Measurements from ENCODE around the gene PRRX1.

The PRRX1 gene

GRCh38 chr1:170711682-170712081, 47.8 kb downstream of the PRRX1 start:
- Mint-ChIP-seq H3K4me3 (no peak overlapping the region), H3K27me3 (ENCODE audit: low read depth) (peaks cover 4% of the 10 kb centered on the region), H3K27ac (no peak overlapping the region), H3K36me3 (ENCODE audit: low read depth) (no peaks in the 10 kb centered on the region), H3K4me1 (ENCODE audit: low read depth) (no peaks in the 10 kb centered on the region), H3K9me3 (no peaks in the 10 kb centered on the region)

- Mint-ChIP-seq H3K27ac (no peak overlapping the region), H3K27me3 (ENCODE audit: low read depth) (peaks cover 4% of the 10 kb centered on the region), H3K4me3 (no peak overlapping the region), H3K36me3 (ENCODE audit: low read depth) (no peaks in the 10 kb centered on the region), H3K4me1 (ENCODE audit: low read depth) (no peaks in the 10 kb centered on the region), H3K9me3 (no peaks in the 10 kb centered on the region)
These were observed 50.2 kb downstream of the PRRX1 start for GRCh38 chr1:170714163-170714562.

- Mint-ChIP-seq H3K36me3 (ENCODE audit: low read depth) (no peaks in the 10 kb centered on the region), H3K4me1 (ENCODE audit: low read depth) (no peaks in the 10 kb centered on the region), H3K9me3 (no peaks in the 10 kb centered on the region), H3K27me3 (ENCODE audit: low read depth) (peaks cover 4% of the 10 kb centered on the region), H3K4me3 (no peak overlapping the region), H3K27ac (no peak overlapping the region)
These were observed 51.0 kb downstream of the PRRX1 start for GRCh38 chr1:170714938-170715337.

DNA sequence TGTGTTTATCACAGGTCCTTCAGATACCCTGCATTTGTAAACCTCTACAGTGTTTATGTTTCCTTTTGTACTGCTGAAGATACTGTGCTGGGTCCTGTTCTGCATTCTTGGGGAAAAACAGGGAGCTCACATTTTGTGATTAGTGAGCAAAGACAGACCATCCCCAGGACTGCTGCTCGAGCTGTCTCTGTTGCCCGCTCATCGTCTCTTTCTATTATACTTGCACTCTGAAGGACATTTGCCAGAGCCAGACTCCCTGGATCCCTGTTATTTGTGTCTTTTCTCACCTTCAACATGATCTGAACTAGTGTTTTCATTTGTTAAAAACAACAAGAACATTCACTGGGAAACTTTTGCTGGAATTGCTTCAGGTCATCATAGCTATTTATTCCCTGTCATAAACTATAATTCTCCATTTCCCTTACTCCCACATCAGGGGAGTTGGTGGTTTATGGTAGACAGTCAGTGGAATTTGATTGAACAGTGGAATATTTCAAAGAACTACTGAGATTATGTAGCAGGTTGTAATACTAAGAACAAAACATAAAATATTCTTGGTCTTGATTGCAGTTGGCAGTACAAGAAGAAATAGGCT, 53.0 kb downstream of the PRRX1 start:
- no peak overlapping the region for H3K27ac Mint-ChIP-seq

GRCh38 chr1:170720661-170721060, 56.7 kb downstream of the PRRX1 start:
- Mint-ChIP-seq H3K27me3 (ENCODE audit: low read depth) (no peaks in the 10 kb centered on the region), H3K4me3 (no peak overlapping the region), H3K9me3 (no peaks in the 10 kb centered on the region), H3K4me1 (ENCODE audit: low read depth) (no peaks in the 10 kb centered on the region), H3K27ac (no peak overlapping the region), H3K36me3 (ENCODE audit: low read depth) (no peaks in the 10 kb centered on the region)

More for the DNA sequence above, 53.0 kb downstream of the PRRX1 start:
- peaks cover 4% of the 10 kb centered on the region for H3K27me3 Mint-ChIP-seq (ENCODE audit: low read depth)
- H3K4me1 Mint-ChIP-seq (ENCODE audit: low read depth) = no peaks in the 10 kb centered on the region
- H3K36me3 Mint-ChIP-seq (ENCODE audit: low read depth) = no peaks in the 10 kb centered on the region
- H3K4me3 Mint-ChIP-seq = no peak overlapping the region
- H3K9me3 Mint-ChIP-seq = no peaks in the 10 kb centered on the region

DNA sequence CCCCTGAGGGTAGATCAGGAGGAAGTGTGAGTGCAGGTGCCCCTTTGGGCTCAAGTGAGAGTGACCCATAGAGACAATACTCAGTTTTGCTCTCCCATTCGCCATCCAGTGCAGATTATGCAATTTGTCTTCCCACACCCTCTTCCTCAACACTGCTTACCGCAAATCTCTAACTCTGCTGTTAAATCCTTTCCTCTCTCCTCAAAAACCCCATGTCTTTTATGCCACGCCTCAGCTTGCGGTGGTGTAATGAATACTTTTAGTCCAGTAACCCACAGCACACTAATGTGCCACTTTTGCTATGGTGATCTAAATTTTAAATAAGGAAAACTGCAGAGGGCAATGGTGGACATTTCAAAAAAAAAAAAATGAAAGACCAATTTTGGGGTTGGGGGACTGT, 57.7 kb downstream of the PRRX1 start:
- no peaks in the 10 kb centered on the region for H3K4me1 Mint-ChIP-seq (ENCODE audit: low read depth)
- no peaks in the 10 kb centered on the region for H3K9me3 Mint-ChIP-seq
- no peaks in the 10 kb centered on the region for H3K27me3 Mint-ChIP-seq (ENCODE audit: low read depth)
- no peak overlapping the region for H3K4me3 Mint-ChIP-seq
- no peak overlapping the region for H3K27ac Mint-ChIP-seq
- H3K36me3 Mint-ChIP-seq (ENCODE audit: low read depth) = no peaks in the 10 kb centered on the region

DNA sequence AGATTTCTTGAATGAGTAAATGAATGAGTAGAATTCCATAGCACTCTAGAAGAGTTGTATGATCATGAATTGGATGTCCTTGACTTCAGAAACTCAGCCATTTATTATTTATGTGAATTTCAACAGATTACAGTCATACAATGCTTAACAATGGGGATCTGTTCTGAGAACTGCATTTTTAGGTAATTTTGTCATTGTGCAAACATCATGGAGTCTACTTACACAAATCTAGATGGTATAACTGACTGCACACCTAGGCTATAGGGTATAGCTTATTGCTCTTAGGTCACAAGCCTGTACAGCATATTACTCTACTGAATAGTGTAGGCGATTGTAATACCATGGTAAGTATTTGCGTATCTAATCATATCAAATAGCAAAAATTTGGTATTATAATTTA, 59.6 kb downstream of the PRRX1 start:
- no peak overlapping the region for H3K27ac Mint-ChIP-seq
- no peaks in the 10 kb centered on the region for H3K9me3 Mint-ChIP-seq
- no peaks in the 10 kb centered on the region for H3K27me3 Mint-ChIP-seq (ENCODE audit: low read depth)
- H3K4me1 Mint-ChIP-seq (ENCODE audit: low read depth) = no peaks in the 10 kb centered on the region
- no peaks in the 10 kb centered on the region for H3K36me3 Mint-ChIP-seq (ENCODE audit: low read depth)
- H3K4me3 Mint-ChIP-seq = no peak overlapping the region

GRCh38 chr1:170725326-170725725, 61.4 kb downstream of the PRRX1 start:
- Mint-ChIP-seq H3K27ac (no peak overlapping the region), H3K9me3 (no peaks in the 10 kb centered on the region), H3K4me1 (ENCODE audit: low read depth) (no peaks in the 10 kb centered on the region), H3K27me3 (ENCODE audit: low read depth) (no peaks in the 10 kb centered on the region), H3K36me3 (ENCODE audit: low read depth) (no peaks in the 10 kb centered on the region), H3K4me3 (no peak overlapping the region)

GRCh38 chr1:170727963-170728362, 64.0 kb downstream of the PRRX1 start:
- no peak overlapping the region for H3K27ac Mint-ChIP-seq
- no peaks in the 10 kb centered on the region for H3K27me3 Mint-ChIP-seq (ENCODE audit: low read depth)
- no peaks in the 10 kb centered on the region for H3K36me3 Mint-ChIP-seq (ENCODE audit: low read depth)
- no peak overlapping the region for H3K4me3 Mint-ChIP-seq
- no peaks in the 10 kb centered on the region for H3K4me1 Mint-ChIP-seq (ENCODE audit: low read depth)
- no peaks in the 10 kb centered on the region for H3K9me3 Mint-ChIP-seq

- Mint-ChIP-seq H3K27me3 (ENCODE audit: low read depth) (no peaks in the 10 kb centered on the region), H3K27ac (no peak overlapping the region), H3K4me3 (no peak overlapping the region), H3K4me1 (ENCODE audit: low read depth) (no peaks in the 10 kb centered on the region), H3K36me3 (ENCODE audit: low read depth) (no peaks in the 10 kb centered on the region), H3K9me3 (no peaks in the 10 kb centered on the region)
These were observed 65.5 kb downstream of the PRRX1 start for GRCh38 chr1:170729225-170730002.

DNA sequence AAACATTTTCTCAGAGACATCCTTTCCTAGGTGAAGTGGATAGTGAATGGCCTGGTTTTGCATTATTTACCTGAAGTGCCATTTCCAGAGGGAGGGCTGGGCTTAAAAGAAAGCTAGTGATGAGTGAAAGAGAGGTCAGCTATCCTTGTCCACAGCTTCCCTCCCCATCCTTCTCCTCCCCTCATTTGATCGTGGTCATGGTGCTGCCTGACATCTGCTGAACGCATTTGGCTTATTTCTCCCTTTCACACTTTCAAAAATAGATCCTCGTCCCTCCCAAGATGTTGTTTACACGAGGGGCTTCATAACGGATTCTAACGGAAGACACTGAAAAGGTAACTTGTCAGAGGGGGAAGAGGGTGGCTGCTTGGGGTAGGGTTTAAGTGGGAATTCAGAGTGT, 66.1 kb downstream of the PRRX1 start:
- Mint-ChIP-seq H3K4me3 (no peak overlapping the region), H3K27ac (no peak overlapping the region), H3K27me3 (ENCODE audit: low read depth) (no peaks in the 10 kb centered on the region), H3K9me3 (no peaks in the 10 kb centered on the region), H3K36me3 (ENCODE audit: low read depth) (no peaks in the 10 kb centered on the region), H3K4me1 (ENCODE audit: low read depth) (no peaks in the 10 kb centered on the region)

DNA sequence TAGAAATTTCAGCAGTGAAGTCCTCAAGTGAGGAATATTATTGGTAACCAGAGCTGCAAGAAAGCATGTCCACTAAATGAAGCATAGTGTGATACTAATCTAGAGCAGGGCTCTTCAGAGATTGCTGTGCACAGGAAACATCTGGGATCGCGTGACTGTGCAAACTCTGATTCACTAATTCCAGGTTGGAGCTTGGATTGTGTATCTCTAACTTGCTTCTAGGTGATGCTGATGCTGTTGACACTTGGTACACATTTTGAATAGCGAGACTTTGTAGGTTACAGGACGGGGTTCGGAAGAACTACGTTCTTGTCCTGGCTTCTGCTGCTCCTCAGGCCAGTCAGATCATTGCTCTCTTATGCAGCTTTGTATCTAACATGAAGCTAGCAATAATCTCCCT, 66.5 kb downstream of the PRRX1 start:
- Mint-ChIP-seq H3K36me3 (ENCODE audit: low read depth) (no peaks in the 10 kb centered on the region), H3K4me1 (ENCODE audit: low read depth) (no peaks in the 10 kb centered on the region), H3K9me3 (no peaks in the 10 kb centered on the region), H3K27me3 (ENCODE audit: low read depth) (no peaks in the 10 kb centered on the region), H3K4me3 (no peak overlapping the region), H3K27ac (no peak overlapping the region)

DNA sequence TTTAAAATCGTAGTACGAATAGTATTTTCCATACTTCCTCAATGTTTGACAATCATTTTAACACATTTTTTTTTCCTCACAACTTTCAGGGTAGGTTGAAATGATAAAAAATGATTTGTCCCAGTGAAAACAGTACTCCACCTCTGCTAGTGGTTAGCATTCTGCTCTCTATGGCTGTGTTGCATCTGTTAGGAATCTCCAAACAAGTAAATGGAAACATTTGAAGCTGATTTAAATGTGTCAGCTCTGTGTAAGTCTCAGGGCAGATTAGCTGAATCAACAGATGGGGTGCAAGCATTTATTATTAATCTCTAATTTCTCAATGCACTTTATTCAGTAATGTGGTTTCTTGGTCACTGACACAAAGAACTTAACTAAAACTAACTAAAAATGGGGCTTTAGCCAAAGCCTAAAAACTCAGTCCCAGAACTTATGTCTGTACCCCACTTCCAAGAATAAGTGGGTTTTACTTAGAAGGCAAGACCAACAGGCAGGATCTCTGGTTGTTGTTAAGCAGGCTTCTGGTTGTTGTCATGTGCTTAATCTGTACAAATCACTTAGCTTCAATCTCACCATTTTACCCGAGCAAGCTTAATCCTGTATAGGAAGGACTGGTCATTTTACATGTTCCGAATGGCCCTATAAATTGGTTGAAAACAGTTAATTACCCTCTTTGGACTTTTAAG, 67.8 kb downstream of the PRRX1 start:
- H3K4me1 Mint-ChIP-seq (ENCODE audit: low read depth) = no peaks in the 10 kb centered on the region
- H3K4me3 Mint-ChIP-seq = no peak overlapping the region
- H3K27me3 Mint-ChIP-seq (ENCODE audit: low read depth) = no peaks in the 10 kb centered on the region
- H3K9me3 Mint-ChIP-seq = no peaks in the 10 kb centered on the region
- no peaks in the 10 kb centered on the region for H3K36me3 Mint-ChIP-seq (ENCODE audit: low read depth)
- no peak overlapping the region for H3K27ac Mint-ChIP-seq

- Mint-ChIP-seq H3K4me1 (ENCODE audit: low read depth) (no peaks in the 10 kb centered on the region), H3K9me3 (no peaks in the 10 kb centered on the region), H3K27me3 (ENCODE audit: low read depth) (no peaks in the 10 kb centered on the region), H3K36me3 (ENCODE audit: low read depth) (no peaks in the 10 kb centered on the region), H3K4me3 (no peak overlapping the region), H3K27ac (no peak overlapping the region)
These were observed 68.3 kb downstream of the PRRX1 start for GRCh38 chr1:170732252-170732588.

All from T-helper 1 cell treated with Interleukin-12 subunit alpha and Interleukin-12 subunit beta and Interleukin-4 antibody, amounts not matched to agents 30 μg/mL and 1 μg/mL, for 36 hours (primary cell).